H1 (cell line): ENCODE measurements around the gene NMT2. TPM values are rescaled to one million over a fixed set of nuclear protein-coding genes. Genes with fewer than 3 reads are reported as not detected.

Experiments used
- CTCF ChIA-PET: fragments of 300-600 bp; sonication (Branson Sonifier 250); formaldehyde crosslinking; loops from one replicate; lab custom pipeline; 2021; ENCODE audit not compliant: partially characterized antibody; lab: Charles Lee
- POLR2A ChIA-PET: fragments of 300-600 bp; sonication (Branson Sonifier 250); formaldehyde crosslinking; loops from one replicate; lab custom pipeline; 2021; ENCODE audit warnings: inconsistent platforms; ENCODE audit not compliant: partially characterized antibody; lab: Charles Lee
- DNase-seq, 2 experiments: peaks; one replicate each; pipeline versions ENCODE4 v3.0.0 to v3.0.0-alpha.2; 2010 to 2022; ENCODE audit warnings: low spot score in 2 of 2, low read depth in 1 of 2, mixed read lengths in 1 of 2
- FAIRE-seq: peaks from 2 replicates; lab custom pipeline; 2011; peaks lifted over from hg19 to GRCh38; lab: Jason Lieb, UNC
- H2AFZ ChIP-seq: 2 replicates; pipeline ENCODE4 v1.8.1; 2012; ENCODE audit warnings: low read length, inconsistent platforms
- H2AK5ac ChIP-seq: 2 replicates; pipeline ENCODE4 v1.6.1; 2013; ENCODE audit warnings: low read depth, low read length
- H2BK120ac ChIP-seq: replicated peaks from 2 replicates; pipeline ENCODE3; 2013; ENCODE audit warnings: low read depth, low read length, inconsistent platforms
- H2BK12ac ChIP-seq: 2 replicates; pipeline ENCODE4 v1.6.1; 2013; ENCODE audit warnings: low read depth, low read length
- H2BK15ac ChIP-seq: 2 replicates; pipeline ENCODE4 v1.6.1; 2013; ENCODE audit warnings: low read length
- H2BK20ac ChIP-seq: 2 replicates; pipeline ENCODE4 v1.6.1; 2013; ENCODE audit warnings: low read length
- H2BK5ac ChIP-seq: 2 replicates; pipeline ENCODE4 v1.6.1; 2013; ENCODE audit warnings: low read depth, low read length
- H3K14ac ChIP-seq: 2 replicates; pipeline ENCODE4 v1.6.1; 2013; ENCODE audit warnings: inconsistent platforms; ENCODE audit not compliant: insufficient read length
- H3K18ac ChIP-seq: 2 replicates; pipeline ENCODE4 v1.6.1; 2013; ENCODE audit warnings: low read length; ENCODE audit errors: extremely low read depth
- H3K23ac ChIP-seq: 2 replicates; pipeline ENCODE4 v1.6.1; 2013; ENCODE audit warnings: inconsistent platforms; ENCODE audit not compliant: insufficient read length
- H3K23me2 ChIP-seq: 2 replicates; pipeline ENCODE4 v1.6.1; 2013; ENCODE audit warnings: low read depth, low read length
- H3K27ac ChIP-seq: 2 replicates; pipeline ENCODE4 v1.6.1; 2011; ENCODE audit warnings: low read depth, low read length, inconsistent platforms
- H3K27me3 ChIP-seq, 4 experiments: replicated peaks in 1 of 4; 1 replicate in 1 of 4; 2 replicates in 3 of 4; pipeline versions ENCODE4 v1.6.1 to v1.8.1; 2011 to 2013; ENCODE audit warnings: low read length in 3 of 4, mild to moderate bottlenecking in 3 of 4, inconsistent platforms in 2 of 4, mixed read lengths in 2 of 4, moderate library complexity in 1 of 4; ENCODE audit not compliant: control insufficient read depth in 3 of 4, insufficient read depth in 3 of 4; ENCODE audit errors: extremely low read depth in 1 of 4
- H3K36me3 ChIP-seq, 4 experiments: 2 replicates each; pipeline versions ENCODE4 v1.6.1 to v1.8.1; 2011 to 2013; ENCODE audit warnings: mild to moderate bottlenecking in 4 of 4, low read length in 3 of 4, moderate library complexity in 2 of 4, control low read depth in 1 of 4, inconsistent platforms in 1 of 4; ENCODE audit not compliant: insufficient read depth in 4 of 4, control insufficient read depth in 2 of 4
- H3K4ac ChIP-seq: replicated peaks from 2 replicates; pipeline ENCODE3; 2013; ENCODE audit warnings: low read length, low read depth, mixed read lengths, inconsistent platforms; ENCODE audit not compliant: insufficient read length
- H3K4me1 ChIP-seq, 4 experiments: replicated peaks in 1 of 4; 1 replicate in 1 of 4; 2 replicates in 3 of 4; pipeline versions ENCODE4 v1.6.1 to v1.8.1; 2011 to 2013; ENCODE audit warnings: low read length in 3 of 4, inconsistent platforms in 2 of 4, mixed read lengths in 1 of 4; ENCODE audit not compliant: insufficient read depth in 4 of 4, control insufficient read depth in 3 of 4
- H3K4me2 ChIP-seq, 2 experiments: 2 replicates each; pipeline versions ENCODE4 v1.6.1 to v1.8.1; 2011 to 2013; ENCODE audit warnings: low read depth in 2 of 2, low read length in 2 of 2, control low read depth in 1 of 2, inconsistent platforms in 1 of 2, mild to moderate bottlenecking in 1 of 2; ENCODE audit not compliant: insufficient read depth in 1 of 2
- H3K4me3 ChIP-seq, 4 experiments: fragments of 200-600, 300-600 bp in 1 of 4; sonication (generic), shearing (Covaris generic), sonication (Bioruptor Twin) in 1 of 4; 2 replicates each; pipeline versions ENCODE4 v1.5.1 to v1.8.1; 2011 to 2016; ENCODE audit warnings: low read length in 4 of 4, low read depth in 3 of 4, control low read depth in 2 of 4, inconsistent platforms in 2 of 4, mild to moderate bottlenecking in 2 of 4, mixed read lengths in 1 of 4, moderate library complexity in 1 of 4; ENCODE audit not compliant: insufficient read depth in 2 of 4; ENCODE audit errors: extremely low read depth in 1 of 4
- H3K56ac ChIP-seq: replicated peaks from 2 replicates; pipeline ENCODE3; 2013; ENCODE audit warnings: low read depth, mild to moderate bottlenecking, mixed read lengths, low read length, inconsistent platforms; ENCODE audit not compliant: insufficient read length
- H3K79me1 ChIP-seq: 2 replicates; pipeline ENCODE4 v1.6.1; 2013; ENCODE audit warnings: low read depth, low read length, control low read depth
- H3K79me2 ChIP-seq, 2 experiments: 2 replicates each; pipeline versions ENCODE4 v1.6.1 to v1.8.1; 2012 to 2013; ENCODE audit warnings: low read length in 2 of 2, mild to moderate bottlenecking in 2 of 2, inconsistent platforms in 1 of 2; ENCODE audit not compliant: insufficient read depth in 2 of 2, control insufficient read depth in 1 of 2
- H3K9ac ChIP-seq, 4 experiments: replicated peaks in 1 of 4; 1 replicate in 1 of 4; 2 replicates in 3 of 4; pipeline versions ENCODE4 v1.6.1 to v1.8.1; 2011 to 2013; ENCODE audit warnings: low read depth in 3 of 4, low read length in 3 of 4, control low read depth in 2 of 4, mild to moderate bottlenecking in 2 of 4, moderate library complexity in 2 of 4, inconsistent platforms in 1 of 4; ENCODE audit errors: extremely low read depth in 1 of 4
- H3K9me3 ChIP-seq, 2 experiments: 2 replicates each; pipeline versions ENCODE4 v1.6.1 to v1.8.1; 2012 to 2013; ENCODE audit warnings: mild to moderate bottlenecking in 2 of 2, moderate library complexity in 2 of 2, control low read depth in 1 of 2, inconsistent platforms in 1 of 2, low read depth in 1 of 2, low read length in 1 of 2, mixed read lengths in 1 of 2; ENCODE audit not compliant: insufficient read depth in 2 of 2
- H4K20me1 ChIP-seq, 2 experiments: replicated peaks in 1 of 2; 2 replicates each; pipeline versions ENCODE3 to v1.8.1; 2011 to 2013; ENCODE audit warnings: inconsistent platforms in 2 of 2, low read length in 2 of 2, mild to moderate bottlenecking in 1 of 2; ENCODE audit not compliant: insufficient read depth in 2 of 2, control insufficient read depth in 1 of 2
- H4K5ac ChIP-seq: 2 replicates; pipeline ENCODE4 v1.6.1; 2013; ENCODE audit warnings: low read length, low read depth, mixed read lengths, inconsistent platforms; ENCODE audit not compliant: insufficient read length
- H4K8ac ChIP-seq: 2 replicates; pipeline ENCODE4 v1.8.0; 2013; ENCODE audit warnings: mild to moderate bottlenecking, moderate library complexity, low read length, inconsistent platforms; ENCODE audit not compliant: insufficient read depth; ENCODE audit errors: extremely low read depth
- H4K91ac ChIP-seq: replicated peaks from 2 replicates; pipeline ENCODE3; 2013; ENCODE audit warnings: low read length, mixed read lengths, inconsistent platforms; ENCODE audit not compliant: insufficient read length
- CBX5 ChIP-seq: fragments of 300-800, 300-1000 bp; sonication (generic); IDR thresholded peaks from 2 replicates; pipeline ENCODE4 v1.7.1; 2016; ENCODE audit warnings: antibody characterized with exemption, low read length, low read depth
- CEBPB ChIP-seq: IDR thresholded peaks from 2 replicates; pipeline ENCODE4 v1.6.1; 2012; ENCODE audit warnings: low read depth, low read length
- CHD1 ChIP-seq: IDR thresholded peaks from 2 replicates; pipeline ENCODE4 v1.6.1; 2012; ENCODE audit warnings: low read depth, low read length, improper control_type of control experiment
- EZH2 ChIP-seq: fragments of 200-600 bp; sonication (generic); IDR thresholded peaks from 2 replicates; pipeline ENCODE4 v1.7.1; 2012; ENCODE audit warnings: low read depth, mild to moderate bottlenecking, moderate library complexity, low read length, inconsistent platforms; ENCODE audit not compliant: severe bottlenecking
- JUND ChIP-seq: IDR thresholded peaks from 2 replicates; pipeline ENCODE4 v1.6.1; 2011; ENCODE audit warnings: mild to moderate bottlenecking, improper control_type of control experiment, low read length
- KDM5A ChIP-seq: fragments of 200-600 bp; IDR thresholded peaks from 2 replicates; pipeline ENCODE4 v1.7.1; 2012; ENCODE audit warnings: mild to moderate bottlenecking, low read length, inconsistent platforms, mixed read lengths
- SIRT6 ChIP-seq: IDR thresholded peaks from one replicate; pipeline ENCODE4 v1.7.1; 2012; ENCODE audit warnings: low read length, inconsistent platforms
- SP4 ChIP-seq: IDR thresholded peaks from 2 replicates; pipeline ENCODE4 v1.6.1; 2012; ENCODE audit warnings: low read length, inconsistent platforms
- TCF12 ChIP-seq: IDR thresholded peaks from 2 replicates; pipeline ENCODE4 v1.6.1; 2011; ENCODE audit warnings: low read depth, mild to moderate bottlenecking, low read length
- WGBS, 2 experiments: shearing (Covaris generic) in 1 of 2; methylation state at CpG; one replicate each; pipeline versions ENCODE4 v1.1.6 to v1.1.7; 2013 to 2015; ENCODE audit warnings: low lambda C conversion rate in 2 of 2, mixed read lengths in 2 of 2, inconsistent platforms in 1 of 2, low coverage in 1 of 2, missing lambda C conversion rate in 1 of 2; ENCODE audit not compliant: insufficient replicate concordance in 2 of 2, insufficient coverage in 1 of 2, insufficient read length in 1 of 2; ENCODE audit errors: extremely low coverage in 1 of 2, missing lambda C conversion rate in 1 of 2; 5-methylcytosine and 5-hydroxymethylcytosine counted together
- polyA plus RNA-seq, 7 experiments: library from polyadenylated mRNA; depleted of rRNA in 3 of 7; stranded (reverse) in 5 of 7; unstranded in 2 of 7; fragments of >200 nt in 5 of 7; fragments of 200-250 nt in 2 of 7; gene quantifications; 1 replicate in 5 of 7; 2 replicates in 1 of 7; 4 replicates in 1 of 7; pipeline versions ENCODE4 v1.2.1 to v1.2.3, GENCODE V29; 2011 to 2013; ENCODE audit warnings: missing spikeins in 2 of 7, mixed read lengths in 2 of 7
- total RNA-seq: library from RNA; stranded (reverse); fragmentation: NEBNext Ultra II Directional; extraction: Animal tissue kit (Norgen Biotek cat#: 25700); gene quantifications from 2 replicates; pipeline ENCODE4 v1.2.1, GENCODE V29; 2021
- TF ChIP-seq, protein P1 (sequence below): IDR thresholded peaks from 2 replicates; pipeline ENCODE4 v1.6.1; 2011; ENCODE audit warnings: low read length, improper control_type of control experiment

Gene NMT2
- total and polyA plus RNA-seq, 2 of the 8 experiments (the other 6 are each of a cell fraction or from before 2014, with no cell fraction given), result 4.4 to 15.4 TPM

- Histone ChIP-seq H3K23ac (no peak overlapping the region), H3K18ac (no peak overlapping the region), H4K5ac (no peak overlapping the region), H3K4me3 (no peak overlapping the region), H3K36me3 (peaks cover 0 to 20% (median 7%) of the 10 kb centered on the region in 4 experiments; a peak in 5 of 8 replicates), H3K79me1 (no peaks in the 10 kb centered on the region), H3K4me1 (no peaks in the 10 kb centered on the region), H3K14ac (no peak overlapping the region), H4K8ac (no peak overlapping the region), H2AFZ (no peak overlapping the region), H2BK12ac (no peak overlapping the region), H3K4me2 (no peak overlapping the region), H2BK15ac (no peak overlapping the region), H2BK5ac (no peak overlapping the region), H3K23me2 (no peaks in the 10 kb centered on the region), H3K9me3 (no peaks in the 10 kb centered on the region), H3K4ac (no peak overlapping the region), H4K20me1 (no peaks in the 10 kb centered on the region), H3K56ac (no peak overlapping the region), H3K27ac (no peak overlapping the region), H2BK120ac (no peak overlapping the region), H4K91ac (no peak overlapping the region), H2AK5ac (no peak overlapping the region), H3K27me3 (no peaks in the 10 kb centered on the region), H3K9ac (no peak overlapping the region), H3K79me2 (no peaks in the 10 kb centered on the region), H2BK20ac (no peak overlapping the region)
- WGBS, 2 experiments, result 83% methylated on average over 3 of the region's 3 CpGs; no CpG with 5 or more reads in 1 of the 2 experiments
- ChIA-PET CTCF (interaction anchor here (1.2 kb wide), 1 partner anchor 15 kb away, joined by 3 read pairs; no protein-coding TSS in a partner anchor), POLR2A (interaction anchor here (0.7 kb wide), 1 partner anchor 12 kb away, joined by 3 read pairs; no protein-coding TSS in a partner anchor)
- DNase-seq (no peak), FAIRE-seq (no peak)
- TF ChIP-seq CEBPB (no peak), SIRT6 (no peak), CBX5 (no peak), CHD1 (no peak), TCF12 (no peak), EZH2 (no peak), KDM5A (no peak), SP4 (no peak), JUND (no peak)
- TF ChIP-seq, protein P1, sequence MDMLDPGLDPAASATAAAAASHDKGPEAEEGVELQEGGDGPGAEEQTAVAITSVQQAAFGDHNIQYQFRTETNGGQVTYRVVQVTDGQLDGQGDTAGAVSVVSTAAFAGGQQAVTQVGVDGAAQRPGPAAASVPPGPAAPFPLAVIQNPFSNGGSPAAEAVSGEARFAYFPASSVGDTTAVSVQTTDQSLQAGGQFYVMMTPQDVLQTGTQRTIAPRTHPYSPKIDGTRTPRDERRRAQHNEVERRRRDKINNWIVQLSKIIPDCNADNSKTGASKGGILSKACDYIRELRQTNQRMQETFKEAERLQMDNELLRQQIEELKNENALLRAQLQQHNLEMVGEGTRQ, result no peak
Observed at GRCh38 chr10:15123749-15124184, 44.7 kb downstream of the NMT2 start.
